ENCODE data around the gene RIMBP2.

The RIMBP2 gene

GRCh38 chr12:130540376-130540775 is 175.7 kb downstream of the RIMBP2 start:
- DNase-seq (ENCODE audit: low spot score): no peak

DNA sequence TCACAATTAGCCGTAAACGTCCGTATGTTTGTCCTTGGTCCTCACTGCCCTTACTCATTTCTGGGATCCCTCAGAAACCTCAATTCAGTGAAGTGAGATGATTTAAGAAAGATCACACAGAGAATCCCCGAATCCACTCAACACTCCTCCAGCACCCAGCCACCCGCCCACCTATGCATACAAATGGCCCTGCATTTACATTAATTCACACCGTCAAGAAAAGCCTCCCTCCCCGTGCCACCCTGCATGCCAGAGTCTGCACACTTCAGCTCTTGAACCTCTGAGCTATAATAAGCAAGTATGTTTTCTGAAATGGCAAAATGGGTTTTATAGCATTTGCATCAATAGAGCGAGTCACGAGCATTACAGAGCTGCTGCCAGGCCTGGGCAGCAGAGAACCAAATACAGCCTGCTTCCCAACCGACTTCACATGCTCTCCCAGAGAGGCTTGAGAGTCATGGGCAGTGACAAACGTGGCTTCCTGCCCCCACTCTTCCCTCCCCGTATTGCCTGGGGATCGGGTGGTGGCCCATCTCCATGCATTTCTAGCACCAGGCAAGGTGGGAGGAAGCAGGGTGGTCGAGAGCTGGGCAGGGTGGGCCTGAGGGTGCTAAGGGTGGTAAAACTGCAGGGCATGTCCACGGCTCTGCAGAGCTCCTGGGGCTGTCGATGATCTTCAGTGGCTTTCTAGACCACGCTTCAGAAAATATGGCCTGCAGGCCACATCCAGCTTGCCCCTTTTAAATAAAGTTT is 177.6 kb downstream of the RIMBP2 start:
- no peak for DNase-seq (ENCODE audit: low spot score)

- DNase-seq (ENCODE audit: low spot score): no peak
These were observed 178.4 kb downstream of the RIMBP2 start for GRCh38 chr12:130537655-130538054.

DNA sequence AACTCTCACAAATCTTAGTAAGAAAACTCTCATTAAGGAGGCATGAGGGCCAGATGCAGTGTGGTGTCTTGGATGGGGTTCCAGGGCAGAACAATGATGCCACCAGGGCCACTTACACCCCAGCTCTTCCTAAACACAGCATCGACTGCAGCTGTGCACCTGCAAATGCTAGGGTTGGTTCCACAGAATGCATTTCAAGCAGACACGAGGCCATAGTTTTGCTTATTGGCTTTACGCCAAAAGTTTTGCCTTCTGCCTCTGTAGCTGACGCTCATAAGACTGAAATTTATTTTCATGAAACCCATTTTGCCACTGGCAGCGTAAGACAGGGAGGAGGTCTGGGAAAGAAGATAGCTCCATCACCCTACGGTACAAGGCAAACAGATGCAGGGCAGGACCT is 179.0 kb downstream of the RIMBP2 start:
- DNase-seq (ENCODE audit: low spot score): no peak

DNA sequence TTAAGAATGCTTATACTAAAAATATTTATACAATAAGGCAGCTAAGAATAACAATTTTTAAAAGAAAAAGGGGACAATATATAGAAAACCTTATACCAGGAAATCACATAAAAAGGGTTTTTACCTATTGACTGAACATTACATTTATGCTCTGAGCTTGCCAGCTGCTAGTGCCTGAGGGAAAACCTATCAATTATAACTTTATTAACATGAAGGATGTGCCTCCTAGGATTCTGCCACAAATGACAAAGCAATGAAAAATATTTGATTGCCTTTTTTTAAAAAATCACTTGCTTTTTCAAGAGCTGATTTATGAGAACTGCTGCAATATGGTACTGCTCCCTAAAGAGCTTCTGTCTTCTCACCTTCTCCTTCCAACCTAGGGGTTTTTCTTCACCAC is 185.7 kb downstream of the RIMBP2 start:
- DNase-seq (ENCODE audit: low spot score): no peak

DNA sequence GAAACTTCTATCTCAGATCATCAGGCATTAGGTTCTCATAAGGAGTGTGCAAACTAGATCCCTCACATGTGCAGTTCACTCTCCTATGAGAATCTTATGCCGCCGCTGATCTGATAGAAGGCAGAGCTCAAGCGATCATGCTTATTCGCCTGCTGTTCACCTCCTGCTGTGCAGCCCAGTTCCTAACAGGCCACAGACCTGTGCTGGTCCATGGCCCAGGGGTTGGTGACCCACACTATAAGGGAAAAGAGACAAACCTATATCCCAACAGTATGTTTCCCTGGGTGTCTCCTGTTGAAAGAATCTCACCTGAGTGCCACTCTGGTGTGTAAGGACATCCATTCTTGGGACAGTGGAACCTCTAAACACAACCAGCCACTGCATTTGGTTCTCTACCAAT is 186.3 kb downstream of the RIMBP2 start:
- DNase-seq (ENCODE audit: low spot score): no peak

GRCh38 chr12:130527239-130527638 is 188.9 kb downstream of the RIMBP2 start:
- DNase-seq (ENCODE audit: low spot score): no peak

DNA sequence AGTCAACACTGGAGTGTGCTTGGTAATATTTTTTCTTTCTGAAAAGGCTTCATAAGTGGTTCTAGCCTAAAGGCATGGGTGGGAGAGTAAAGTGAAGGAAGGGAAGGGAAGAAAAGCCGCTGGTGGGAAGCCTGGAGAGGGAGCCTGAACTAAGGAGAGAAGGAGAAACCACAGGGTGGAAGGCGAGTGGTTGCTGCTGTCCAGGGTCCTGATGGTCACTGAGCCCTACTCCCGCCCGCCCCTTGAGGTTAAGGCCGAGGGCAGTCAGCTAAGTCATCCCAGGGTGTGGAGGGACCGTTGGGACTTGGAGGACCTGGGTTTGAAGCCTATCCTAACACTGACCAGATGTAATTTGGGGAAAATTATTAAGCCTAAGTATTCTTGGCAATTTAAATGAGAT is 189.3 kb downstream of the RIMBP2 start:
- DNase-seq (ENCODE audit: low spot score): no peak

DNA sequence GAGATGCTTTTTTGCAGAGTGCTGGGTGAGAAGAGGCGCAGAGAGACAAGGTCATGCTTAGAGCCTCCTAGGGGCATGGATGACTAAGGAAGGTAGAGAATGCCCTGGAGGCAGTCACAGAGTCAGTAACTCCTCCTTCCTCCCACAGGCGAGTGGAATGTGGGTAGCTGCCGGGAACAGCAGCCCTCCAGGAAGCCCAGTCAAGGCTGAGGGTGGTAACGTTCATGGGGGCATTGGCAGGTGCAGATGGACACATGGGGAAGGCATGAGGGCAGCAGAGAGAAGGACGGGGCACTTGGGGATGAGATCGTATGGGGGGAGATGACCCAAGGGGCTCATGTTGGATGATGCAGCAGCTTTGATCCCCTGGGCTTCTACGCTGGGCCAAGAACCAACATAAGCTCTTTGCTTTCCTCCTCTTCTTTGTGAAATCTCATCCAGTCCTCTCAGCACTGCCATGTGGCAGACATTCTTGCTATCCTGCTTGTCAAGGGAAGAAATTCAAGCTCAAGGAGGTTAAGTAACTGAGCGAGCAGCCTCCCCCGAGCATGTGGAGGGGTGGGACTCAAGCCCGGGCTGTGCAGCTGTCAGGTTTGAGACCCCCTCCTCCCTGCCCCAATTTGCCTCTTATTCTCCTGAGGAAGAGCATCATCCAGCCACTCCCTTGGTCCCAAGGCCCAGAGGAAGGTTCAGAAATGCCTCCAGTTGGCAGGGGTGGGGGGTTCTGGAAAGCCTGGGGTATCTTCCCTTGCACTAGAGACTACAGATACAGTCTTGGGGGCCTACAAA is 190.5 kb downstream of the RIMBP2 start:
- DNase-seq (ENCODE audit: low spot score): no peak

DNA sequence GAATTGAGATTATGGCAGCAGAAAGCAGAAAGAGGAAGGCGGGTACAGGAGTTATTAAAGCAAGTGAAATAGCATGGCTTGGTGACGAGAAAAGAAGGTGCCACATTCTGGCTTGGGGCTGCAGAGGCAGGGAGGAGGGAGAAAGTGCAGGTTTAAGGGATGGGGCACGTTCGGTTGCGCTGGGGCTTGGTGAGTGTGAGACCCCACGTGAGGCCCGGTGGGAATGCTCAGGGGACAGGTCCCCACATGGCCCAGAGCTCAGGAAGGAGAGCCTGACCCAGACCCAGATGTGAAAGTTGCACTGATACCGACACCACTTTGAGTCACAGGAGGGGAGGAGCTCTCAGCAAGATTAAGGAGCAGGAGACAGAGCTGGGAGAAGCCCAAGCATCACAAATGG is 191.3 kb downstream of the RIMBP2 start:
- no peak for DNase-seq (ENCODE audit: low spot score)

- no peak for DNase-seq (ENCODE audit: low spot score)
These were observed 192.1 kb downstream of the RIMBP2 start for GRCh38 chr12:130523863-130524614.

- no peak for DNase-seq (ENCODE audit: low spot score)
These were observed 192.9 kb downstream of the RIMBP2 start for GRCh38 chr12:130523208-130523607.

- no peak for DNase-seq (ENCODE audit: low spot score)
These were observed 193.8 kb downstream of the RIMBP2 start for GRCh38 chr12:130522244-130522834.

GRCh38 chr12:130521375-130522124 is 194.5 kb downstream of the RIMBP2 start:
- DNase-seq (ENCODE audit: low spot score): no peak

DNA sequence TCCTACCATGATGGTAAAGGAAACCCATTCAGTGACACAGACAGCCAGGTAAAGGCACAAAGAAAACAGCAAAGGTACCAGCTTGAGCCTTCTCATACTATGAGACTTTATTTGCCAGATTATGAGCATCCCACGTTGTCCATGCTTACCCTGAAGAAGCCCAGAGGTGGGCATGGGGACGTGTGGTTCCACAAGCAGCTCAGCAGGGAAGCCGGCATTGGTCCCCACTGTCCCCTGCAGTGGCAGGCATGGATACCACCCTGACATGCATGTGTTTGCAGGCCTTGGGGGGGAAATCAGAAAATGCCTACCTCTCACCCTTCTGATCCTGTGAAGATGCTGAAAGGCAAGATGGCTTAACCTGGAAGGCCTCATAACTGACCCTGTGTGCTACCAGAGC is 195.3 kb downstream of the RIMBP2 start:
- DNase-seq (ENCODE audit: low spot score): no peak

GRCh38 chr12:130517588-130517987 is 198.5 kb downstream of the RIMBP2 start:
- DNase-seq (ENCODE audit: low spot score): no peak

- DNase-seq (ENCODE audit: low spot score): no peak
These were observed 201.9 kb downstream of the RIMBP2 start for GRCh38 chr12:130514149-130514551.

DNA sequence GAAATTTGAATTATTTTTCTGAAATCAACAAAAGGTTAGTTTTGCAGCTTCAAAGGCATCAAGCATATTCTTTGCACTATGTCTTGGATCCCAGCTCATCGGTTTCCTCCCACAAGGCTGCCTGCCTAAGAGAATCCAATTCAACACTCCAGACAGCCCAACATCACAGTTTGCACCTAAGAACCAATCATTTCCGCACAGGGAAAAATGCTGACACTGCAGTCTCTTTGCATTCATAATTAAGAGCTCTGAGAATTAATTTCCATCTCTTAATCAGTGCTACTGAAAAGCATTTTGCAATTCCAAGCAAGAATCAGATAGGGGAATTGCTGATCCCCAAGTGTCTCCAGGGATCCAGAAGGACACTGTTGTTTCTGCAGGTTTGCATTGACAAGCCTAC is 202.5 kb downstream of the RIMBP2 start:
- no peak for DNase-seq (ENCODE audit: low spot score)

- DNase-seq (ENCODE audit: low spot score): no peak
These were observed 204.8 kb downstream of the RIMBP2 start for GRCh38 chr12:130511285-130511684.

GRCh38 chr12:130509454-130509853 is 206.6 kb downstream of the RIMBP2 start:
- no peak for DNase-seq (ENCODE audit: low spot score)

GRCh38 chr12:130508847-130509246 is 207.3 kb downstream of the RIMBP2 start:
- DNase-seq (ENCODE audit: low spot score): no peak

DNA sequence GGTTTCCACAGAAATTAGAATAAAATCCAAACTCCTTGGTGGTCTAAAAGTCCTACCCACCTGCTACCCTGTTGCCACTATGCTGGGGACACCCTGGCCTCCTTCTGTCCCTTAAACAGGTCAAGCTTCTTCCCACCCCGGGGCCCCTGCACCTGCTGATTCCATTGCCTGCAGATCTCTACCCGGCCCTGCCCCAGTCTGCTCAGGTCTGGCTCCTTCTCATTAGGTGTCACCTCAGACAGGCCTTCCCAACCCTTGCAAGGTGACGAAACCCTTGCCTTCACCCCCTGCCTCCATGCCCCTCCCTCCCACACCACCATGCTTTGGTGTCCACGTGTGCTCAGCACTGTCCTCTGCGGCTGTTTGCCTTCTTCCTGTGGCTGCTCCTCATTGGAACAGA is 207.8 kb downstream of the RIMBP2 start:
- DNase-seq (ENCODE audit: low spot score): no peak

Data from hematopoietic multipotent progenitor cell treated with erythropoietin and hydrocortisone succinate and interleukin-3 and kit ligand, for 17 days (in vitro differentiated cells).